H1 (cell line): ENCODE data around the gene ANKRD12. TPM values are rescaled to one million over a fixed set of nuclear protein-coding genes. Genes with fewer than 3 reads are reported as not detected.

Experiments used
- CTCF ChIA-PET: fragments of 300-600 bp; sonication (Branson Sonifier 250); formaldehyde crosslinking; loops from one replicate; lab custom pipeline; 2021; ENCODE audit not compliant: partially characterized antibody; lab: Charles Lee
- POLR2A ChIA-PET: fragments of 300-600 bp; sonication (Branson Sonifier 250); formaldehyde crosslinking; loops from one replicate; lab custom pipeline; 2021; ENCODE audit warnings: inconsistent platforms; ENCODE audit not compliant: partially characterized antibody; lab: Charles Lee
- DNase-seq, 2 experiments: peaks; one replicate each; pipeline versions ENCODE4 v3.0.0 to v3.0.0-alpha.2; 2010 to 2022; ENCODE audit warnings: low spot score in 2 of 2, low read depth in 1 of 2, mixed read lengths in 1 of 2
- FAIRE-seq: peaks from 2 replicates; lab custom pipeline; 2011; peaks lifted over from hg19 to GRCh38; lab: Jason Lieb, UNC
- H2AFZ ChIP-seq: 2 replicates; pipeline ENCODE4 v1.8.1; 2012; ENCODE audit warnings: low read length, inconsistent platforms
- H2AK5ac ChIP-seq: 2 replicates; pipeline ENCODE4 v1.6.1; 2013; ENCODE audit warnings: low read depth, low read length
- H2BK120ac ChIP-seq: replicated peaks from 2 replicates; pipeline ENCODE3; 2013; ENCODE audit warnings: low read depth, low read length, inconsistent platforms
- H2BK12ac ChIP-seq: 2 replicates; pipeline ENCODE4 v1.6.1; 2013; ENCODE audit warnings: low read depth, low read length
- H2BK15ac ChIP-seq: 2 replicates; pipeline ENCODE4 v1.6.1; 2013; ENCODE audit warnings: low read length
- H2BK20ac ChIP-seq: 2 replicates; pipeline ENCODE4 v1.6.1; 2013; ENCODE audit warnings: low read length
- H2BK5ac ChIP-seq: 2 replicates; pipeline ENCODE4 v1.6.1; 2013; ENCODE audit warnings: low read depth, low read length
- H3K14ac ChIP-seq: 2 replicates; pipeline ENCODE4 v1.6.1; 2013; ENCODE audit warnings: inconsistent platforms; ENCODE audit not compliant: insufficient read length
- H3K18ac ChIP-seq: 2 replicates; pipeline ENCODE4 v1.6.1; 2013; ENCODE audit warnings: low read length; ENCODE audit errors: extremely low read depth
- H3K23ac ChIP-seq: 2 replicates; pipeline ENCODE4 v1.6.1; 2013; ENCODE audit warnings: inconsistent platforms; ENCODE audit not compliant: insufficient read length
- H3K23me2 ChIP-seq: 2 replicates; pipeline ENCODE4 v1.6.1; 2013; ENCODE audit warnings: low read depth, low read length
- H3K27ac ChIP-seq: 2 replicates; pipeline ENCODE4 v1.6.1; 2011; ENCODE audit warnings: low read depth, low read length, inconsistent platforms
- H3K27me3 ChIP-seq, 4 experiments: replicated peaks in 1 of 4; 1 replicate in 1 of 4; 2 replicates in 3 of 4; pipeline versions ENCODE4 v1.6.1 to v1.8.1; 2011 to 2013; ENCODE audit warnings: low read length in 3 of 4, mild to moderate bottlenecking in 3 of 4, inconsistent platforms in 2 of 4, mixed read lengths in 2 of 4, moderate library complexity in 1 of 4; ENCODE audit not compliant: control insufficient read depth in 3 of 4, insufficient read depth in 3 of 4; ENCODE audit errors: extremely low read depth in 1 of 4
- H3K36me3 ChIP-seq, 4 experiments: 2 replicates each; pipeline versions ENCODE4 v1.6.1 to v1.8.1; 2011 to 2013; ENCODE audit warnings: mild to moderate bottlenecking in 4 of 4, low read length in 3 of 4, moderate library complexity in 2 of 4, control low read depth in 1 of 4, inconsistent platforms in 1 of 4; ENCODE audit not compliant: insufficient read depth in 4 of 4, control insufficient read depth in 2 of 4
- H3K4ac ChIP-seq: replicated peaks from 2 replicates; pipeline ENCODE3; 2013; ENCODE audit warnings: low read length, low read depth, mixed read lengths, inconsistent platforms; ENCODE audit not compliant: insufficient read length
- H3K4me1 ChIP-seq, 4 experiments: replicated peaks in 1 of 4; 1 replicate in 1 of 4; 2 replicates in 3 of 4; pipeline versions ENCODE4 v1.6.1 to v1.8.1; 2011 to 2013; ENCODE audit warnings: low read length in 3 of 4, inconsistent platforms in 2 of 4, mixed read lengths in 1 of 4; ENCODE audit not compliant: insufficient read depth in 4 of 4, control insufficient read depth in 3 of 4
- H3K4me2 ChIP-seq, 2 experiments: 2 replicates each; pipeline versions ENCODE4 v1.6.1 to v1.8.1; 2011 to 2013; ENCODE audit warnings: low read depth in 2 of 2, low read length in 2 of 2, control low read depth in 1 of 2, inconsistent platforms in 1 of 2, mild to moderate bottlenecking in 1 of 2; ENCODE audit not compliant: insufficient read depth in 1 of 2
- H3K4me3 ChIP-seq, 4 experiments: fragments of 200-600, 300-600 bp in 1 of 4; sonication (generic), shearing (Covaris generic), sonication (Bioruptor Twin) in 1 of 4; 2 replicates each; pipeline versions ENCODE4 v1.5.1 to v1.8.1; 2011 to 2016; ENCODE audit warnings: low read length in 4 of 4, low read depth in 3 of 4, control low read depth in 2 of 4, inconsistent platforms in 2 of 4, mild to moderate bottlenecking in 2 of 4, mixed read lengths in 1 of 4, moderate library complexity in 1 of 4; ENCODE audit not compliant: insufficient read depth in 2 of 4; ENCODE audit errors: extremely low read depth in 1 of 4
- H3K56ac ChIP-seq: replicated peaks from 2 replicates; pipeline ENCODE3; 2013; ENCODE audit warnings: low read depth, mild to moderate bottlenecking, mixed read lengths, low read length, inconsistent platforms; ENCODE audit not compliant: insufficient read length
- H3K79me1 ChIP-seq: 2 replicates; pipeline ENCODE4 v1.6.1; 2013; ENCODE audit warnings: low read depth, low read length, control low read depth
- H3K79me2 ChIP-seq, 2 experiments: 2 replicates each; pipeline versions ENCODE4 v1.6.1 to v1.8.1; 2012 to 2013; ENCODE audit warnings: low read length in 2 of 2, mild to moderate bottlenecking in 2 of 2, inconsistent platforms in 1 of 2; ENCODE audit not compliant: insufficient read depth in 2 of 2, control insufficient read depth in 1 of 2
- H3K9ac ChIP-seq, 4 experiments: replicated peaks in 1 of 4; 1 replicate in 1 of 4; 2 replicates in 3 of 4; pipeline versions ENCODE4 v1.6.1 to v1.8.1; 2011 to 2013; ENCODE audit warnings: low read depth in 3 of 4, low read length in 3 of 4, control low read depth in 2 of 4, mild to moderate bottlenecking in 2 of 4, moderate library complexity in 2 of 4, inconsistent platforms in 1 of 4; ENCODE audit errors: extremely low read depth in 1 of 4
- H3K9me3 ChIP-seq, 2 experiments: 2 replicates each; pipeline versions ENCODE4 v1.6.1 to v1.8.1; 2012 to 2013; ENCODE audit warnings: mild to moderate bottlenecking in 2 of 2, moderate library complexity in 2 of 2, control low read depth in 1 of 2, inconsistent platforms in 1 of 2, low read depth in 1 of 2, low read length in 1 of 2, mixed read lengths in 1 of 2; ENCODE audit not compliant: insufficient read depth in 2 of 2
- H4K20me1 ChIP-seq, 2 experiments: replicated peaks in 1 of 2; 2 replicates each; pipeline versions ENCODE3 to v1.8.1; 2011 to 2013; ENCODE audit warnings: inconsistent platforms in 2 of 2, low read length in 2 of 2, mild to moderate bottlenecking in 1 of 2; ENCODE audit not compliant: insufficient read depth in 2 of 2, control insufficient read depth in 1 of 2
- H4K5ac ChIP-seq: 2 replicates; pipeline ENCODE4 v1.6.1; 2013; ENCODE audit warnings: low read length, low read depth, mixed read lengths, inconsistent platforms; ENCODE audit not compliant: insufficient read length
- H4K8ac ChIP-seq: 2 replicates; pipeline ENCODE4 v1.8.0; 2013; ENCODE audit warnings: mild to moderate bottlenecking, moderate library complexity, low read length, inconsistent platforms; ENCODE audit not compliant: insufficient read depth; ENCODE audit errors: extremely low read depth
- H4K91ac ChIP-seq: replicated peaks from 2 replicates; pipeline ENCODE3; 2013; ENCODE audit warnings: low read length, mixed read lengths, inconsistent platforms; ENCODE audit not compliant: insufficient read length
- BACH1 ChIP-seq: IDR thresholded peaks from 2 replicates; pipeline ENCODE4 v1.6.1; 2012; ENCODE audit warnings: low read length, improper control_type of control experiment
- CBX8 ChIP-seq: fragments of 300-800, 300-1000 bp; sonication (generic); IDR thresholded peaks from 2 replicates; pipeline ENCODE4 v1.7.1; 2016; ENCODE audit warnings: low read depth, low read length, borderline replicate concordance
- HDAC6 ChIP-seq: IDR thresholded peaks from one replicate; pipeline ENCODE4 v1.7.1; 2012; ENCODE audit warnings: low read depth, mild to moderate bottlenecking, inconsistent platforms, low read length, moderate library complexity
- KDM5A ChIP-seq: fragments of 200-600 bp; IDR thresholded peaks from 2 replicates; pipeline ENCODE4 v1.7.1; 2012; ENCODE audit warnings: mild to moderate bottlenecking, low read length, inconsistent platforms, mixed read lengths
- NANOG ChIP-seq: IDR thresholded peaks from 2 replicates; pipeline ENCODE4 v1.6.1; 2011; ENCODE audit warnings: low read length, low read depth, mild to moderate bottlenecking, inconsistent platforms; ENCODE audit not compliant: insufficient read depth, poor library complexity, severe bottlenecking
- PHF8 ChIP-seq: fragments of 200-600 bp; sonication (generic); conservative IDR thresholded peaks from 2 replicates; pipeline ENCODE4 v1.7.1; 2012; ENCODE audit warnings: low read depth, mild to moderate bottlenecking, inconsistent platforms, low read length, moderate library complexity
- POU5F1 ChIP-seq: IDR thresholded peaks from 2 replicates; pipeline ENCODE4 v1.6.1; 2011; ENCODE audit warnings: low read depth, mild to moderate bottlenecking, low read length, moderate library complexity
- RAD21 ChIP-seq, 2 experiments: IDR thresholded peaks in 1 of 2; conservative IDR thresholded peaks in 1 of 2; 2 replicates each; pipeline ENCODE4 v1.6.1; 2011; ENCODE audit warnings: low read depth in 2 of 2, low read length in 2 of 2, improper control_type of control experiment in 1 of 2, inconsistent platforms in 1 of 2, mild to moderate bottlenecking in 1 of 2, moderate library complexity in 1 of 2
- SP1 ChIP-seq: IDR thresholded peaks from 2 replicates; pipeline ENCODE4 v1.6.1; 2011; ENCODE audit warnings: low read depth, low read length
- TCF12 ChIP-seq: IDR thresholded peaks from 2 replicates; pipeline ENCODE4 v1.6.1; 2011; ENCODE audit warnings: low read depth, mild to moderate bottlenecking, low read length
- WGBS, 2 experiments: shearing (Covaris generic) in 1 of 2; methylation state at CpG; one replicate each; pipeline versions ENCODE4 v1.1.6 to v1.1.7; 2013 to 2015; ENCODE audit warnings: low lambda C conversion rate in 2 of 2, mixed read lengths in 2 of 2, inconsistent platforms in 1 of 2, low coverage in 1 of 2, missing lambda C conversion rate in 1 of 2; ENCODE audit not compliant: insufficient replicate concordance in 2 of 2, insufficient coverage in 1 of 2, insufficient read length in 1 of 2; ENCODE audit errors: extremely low coverage in 1 of 2, missing lambda C conversion rate in 1 of 2; 5-methylcytosine and 5-hydroxymethylcytosine counted together
- polyA plus RNA-seq, 7 experiments: library from polyadenylated mRNA; depleted of rRNA in 3 of 7; stranded (reverse) in 5 of 7; unstranded in 2 of 7; fragments of >200 nt in 5 of 7; fragments of 200-250 nt in 2 of 7; gene quantifications; 1 replicate in 5 of 7; 2 replicates in 1 of 7; 4 replicates in 1 of 7; pipeline versions ENCODE4 v1.2.1 to v1.2.3, GENCODE V29; 2011 to 2013; ENCODE audit warnings: missing spikeins in 2 of 7, mixed read lengths in 2 of 7
- total RNA-seq: library from RNA; stranded (reverse); fragmentation: NEBNext Ultra II Directional; extraction: Animal tissue kit (Norgen Biotek cat#: 25700); gene quantifications from 2 replicates; pipeline ENCODE4 v1.2.1, GENCODE V29; 2021

Gene ANKRD12
- total and polyA plus RNA-seq, 2 of the 8 experiments (the other 6 are each of a cell fraction or from before 2014, with no cell fraction given) = 2.6 to 37.9 TPM

DNA sequence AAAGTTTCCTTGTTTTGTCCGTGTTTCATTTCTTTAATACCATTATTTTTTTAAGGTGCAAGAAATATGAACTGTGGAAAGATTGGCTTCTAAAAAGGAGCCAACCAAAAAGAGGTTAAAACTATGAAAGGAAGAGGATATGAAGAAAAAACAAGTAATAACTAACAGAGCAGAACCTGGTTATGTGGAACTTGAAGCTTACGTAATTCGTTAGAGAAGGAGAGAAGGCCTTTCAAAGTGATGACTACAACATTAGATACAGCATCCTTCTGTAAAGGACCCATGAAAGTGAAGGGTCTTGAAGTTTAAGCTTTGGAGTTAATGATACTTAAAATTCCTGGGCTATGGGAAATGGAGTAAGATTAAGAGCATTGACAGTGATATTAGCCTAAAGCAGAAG, 84.5 kb downstream of the ANKRD12 start:
- Histone ChIP-seq H2AK5ac (no peak overlapping the region), H2BK12ac (no peak overlapping the region), H2BK15ac (no peak overlapping the region), H3K9ac (no peak overlapping the region), H3K18ac (no peak overlapping the region), H2BK120ac (no peak overlapping the region), H3K27ac (no peak overlapping the region), H3K4ac (no peak overlapping the region), H3K4me1 (no peaks in the 10 kb centered on the region), H3K79me1 (no peaks in the 10 kb centered on the region), H3K36me3 (peaks cover 0 to 4% (median 1%) of the 10 kb centered on the region in 4 experiments; a peak in 3 of 8 replicates), H4K20me1 (no peaks in the 10 kb centered on the region), H2BK5ac (no peak overlapping the region), H2AFZ (no peak overlapping the region), H3K56ac (no peak overlapping the region), H2BK20ac (no peak overlapping the region), H3K4me3 (no peak overlapping the region), H3K23ac (no peak overlapping the region), H3K4me2 (no peak overlapping the region), H4K5ac (no peak overlapping the region), H4K91ac (no peak overlapping the region), H3K79me2 (no peaks in the 10 kb centered on the region), H3K23me2 (no peaks in the 10 kb centered on the region), H3K27me3 (no peaks in the 10 kb centered on the region), H4K8ac (no peak overlapping the region), H3K9me3 (no peaks in the 10 kb centered on the region), H3K14ac (no peak overlapping the region)
- FAIRE-seq = no peak
- no peak for DNase-seq
- ChIA-PET CTCF (interaction anchor here (1.0 kb wide), 1 partner anchor 12 kb away, joined by 3 read pairs; no protein-coding TSS in a partner anchor), POLR2A (no interaction called here)
- TF ChIP-seq HDAC6 (no peak), PHF8 (no peak), TCF12 (no peak), BACH1 (no peak), KDM5A (no peak), CBX8 (no peak), POU5F1 (no peak), SP1 (no peak), RAD21 (IDR thresholded peaks at IDR 0.05 in 1 of 2, conservative IDR thresholded peaks at IDR 0.05 in 1 of 2; ENCODE audit: low read depth in 2 of 2, low read length in 2 of 2) (no peak), NANOG (no peak)
- 92% methylated on average over 3 of the region's 3 CpGs; no CpG with 5 or more reads in 1 of the 2 experiments for WGBS, 2 experiments
